GM18907 (cell line): ENCODE results near the gene GRWD1.

Experiments used
- ATAC-seq: cut with Tn5 transposase; IDR thresholded peaks from one replicate; pipeline ENCODE4 v1.9.1; 2021; ENCODE audit warnings: mild to moderate bottlenecking, moderate library complexity; ENCODE audit not compliant: unreplicated experiment

Gene GRWD1

DNA sequence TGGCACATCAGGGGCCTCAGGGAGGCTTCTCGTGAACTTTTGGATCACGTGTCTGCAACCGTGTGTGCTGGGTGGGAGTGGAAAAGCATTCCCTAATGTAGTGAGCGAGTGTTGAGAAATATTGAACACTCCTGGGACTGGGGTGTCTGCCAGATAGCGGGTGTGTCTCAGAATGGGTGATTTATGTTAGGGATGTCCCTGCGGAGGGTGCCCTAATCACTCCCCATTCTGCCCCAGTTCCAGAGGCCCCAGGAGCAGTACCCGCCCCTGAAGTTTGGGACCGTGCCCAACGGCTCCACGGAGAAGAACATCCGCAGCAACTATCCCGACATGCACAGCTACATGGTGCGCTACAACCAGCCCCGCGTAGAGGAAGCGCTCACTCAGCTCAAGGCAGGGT is 24.2 kb upstream of the GRWD1 start:
- ATAC-seq, result no peak

- no peak for ATAC-seq
Measured at GRCh38 chr19:48424694-48425219, 21.0 kb upstream of the GRWD1 start.

GRCh38 chr19:48428670-48429069 is 17.1 kb upstream of the GRWD1 start:
- no peak for ATAC-seq

DNA sequence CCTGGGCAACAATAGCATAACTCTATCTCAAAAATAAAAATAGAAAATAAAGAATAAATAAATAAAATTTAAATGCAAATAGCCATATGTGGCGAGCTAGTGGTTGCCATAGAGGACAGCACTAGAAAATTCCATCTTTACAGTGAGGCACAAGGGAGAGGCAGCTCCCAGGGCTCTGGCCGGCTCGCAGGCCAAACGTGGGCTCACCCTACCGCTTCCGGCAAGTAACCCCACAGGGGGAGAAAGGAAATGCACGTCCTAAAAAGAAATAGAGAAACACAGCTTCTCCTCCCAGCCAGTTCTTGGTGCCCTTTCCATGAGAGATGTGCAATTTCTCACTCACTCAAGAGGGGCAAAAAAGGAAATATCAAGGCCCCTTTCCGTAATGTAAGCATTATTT is 12.4 kb upstream of the GRWD1 start:
- ATAC-seq, result no peak

DNA sequence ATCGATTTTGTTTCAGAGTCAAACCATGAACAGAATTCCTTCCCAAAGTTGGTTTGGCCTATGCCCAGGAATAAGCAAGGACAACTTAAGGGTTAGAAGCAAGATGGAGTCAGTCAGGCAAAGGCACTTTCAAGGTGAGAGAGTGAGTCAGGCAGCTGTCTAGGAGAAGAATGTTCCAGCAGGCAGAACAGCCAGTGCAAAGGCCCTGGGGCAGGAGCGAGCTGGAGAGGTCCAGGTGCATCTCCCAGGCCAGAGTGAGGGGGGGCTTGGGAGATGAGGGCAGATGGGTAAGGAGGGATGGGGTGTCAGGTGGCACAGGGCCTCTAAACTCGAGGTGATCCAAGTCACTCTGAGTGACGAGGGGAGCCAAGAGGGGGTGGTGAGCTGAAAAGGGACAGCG is 9.2 kb upstream of the GRWD1 start:
- ATAC-seq, result no peak

- no peak for ATAC-seq
Measured at GRCh38 chr19:48441360-48442050, 4.3 kb upstream of the GRWD1 start.

GRCh38 chr19:48442116-48443035 is 3.4 kb upstream of the GRWD1 start:
- ATAC-seq, result no peak

GRCh38 chr19:48443256-48443655 is 2.5 kb upstream of the GRWD1 start:
- no peak for ATAC-seq

GRCh38 chr19:48443731-48444128 is 2.1 kb upstream of the GRWD1 start:
- no peak for ATAC-seq

GRCh38 chr19:48444129-48444935 is 1.5 kb upstream of the GRWD1 start:
- no peak for ATAC-seq

GRCh38 chr19:48444936-48445200 is 915 bp upstream of the GRWD1 start:
- no peak for ATAC-seq

DNA sequence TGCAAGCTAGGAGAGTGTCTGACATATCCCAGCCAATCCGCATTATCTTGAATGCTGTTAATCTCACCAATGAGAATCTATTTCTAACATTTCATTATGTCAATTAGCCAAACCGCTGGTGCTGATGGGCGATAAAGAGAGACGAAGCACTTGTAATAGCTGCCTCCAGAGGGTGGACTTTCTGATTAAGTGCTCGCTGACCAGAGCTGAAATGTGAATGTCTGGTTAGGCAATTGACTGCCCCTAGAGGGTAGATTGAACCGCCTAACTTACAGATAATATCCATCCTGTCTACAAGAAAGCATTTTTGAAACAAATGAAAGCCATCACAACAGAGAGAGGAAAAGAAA is 552 bp upstream of the GRWD1 start:
- peak; percentile 28 for ATAC-seq

DNA sequence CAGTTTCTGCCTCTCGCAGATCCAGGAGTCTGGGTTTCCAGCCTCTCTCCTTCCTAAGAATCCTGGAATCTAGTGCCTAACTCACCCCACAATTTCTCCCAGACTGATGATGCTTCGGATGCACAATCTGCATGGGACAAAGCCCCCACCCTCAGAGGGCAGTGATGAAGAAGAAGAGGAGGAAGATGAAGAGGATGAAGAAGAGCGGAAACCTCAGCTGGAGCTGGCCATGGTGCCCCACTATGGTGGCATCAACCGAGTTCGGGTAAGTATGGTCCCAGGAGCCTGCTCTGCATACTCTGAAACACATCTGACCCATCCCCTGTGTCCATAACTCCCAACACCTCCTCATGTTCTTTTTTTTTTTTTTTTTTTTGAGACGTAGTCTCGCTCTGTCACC is 796 bp downstream of the GRWD1 start:
- no peak for ATAC-seq

DNA sequence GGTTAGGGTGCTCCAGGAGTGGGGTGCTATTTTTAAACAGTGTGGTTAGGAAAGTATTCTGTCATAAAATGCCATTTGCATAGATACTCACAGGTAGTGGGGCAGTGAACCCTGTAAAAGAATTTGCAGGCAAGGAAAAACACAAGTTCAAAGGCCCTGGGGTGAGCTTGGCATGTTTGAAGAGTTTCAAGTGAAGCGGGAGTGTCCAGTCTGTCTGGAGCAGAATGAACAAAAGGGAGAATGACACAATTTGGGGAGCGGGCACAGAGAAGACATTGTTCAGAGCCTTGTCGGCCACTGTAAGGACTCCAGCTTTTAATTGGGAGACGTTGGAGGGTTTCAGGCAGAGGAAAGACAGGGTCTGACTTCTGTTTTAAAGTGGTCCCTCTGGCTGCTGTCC is 2.8 kb downstream of the GRWD1 start:
- no peak for ATAC-seq

DNA sequence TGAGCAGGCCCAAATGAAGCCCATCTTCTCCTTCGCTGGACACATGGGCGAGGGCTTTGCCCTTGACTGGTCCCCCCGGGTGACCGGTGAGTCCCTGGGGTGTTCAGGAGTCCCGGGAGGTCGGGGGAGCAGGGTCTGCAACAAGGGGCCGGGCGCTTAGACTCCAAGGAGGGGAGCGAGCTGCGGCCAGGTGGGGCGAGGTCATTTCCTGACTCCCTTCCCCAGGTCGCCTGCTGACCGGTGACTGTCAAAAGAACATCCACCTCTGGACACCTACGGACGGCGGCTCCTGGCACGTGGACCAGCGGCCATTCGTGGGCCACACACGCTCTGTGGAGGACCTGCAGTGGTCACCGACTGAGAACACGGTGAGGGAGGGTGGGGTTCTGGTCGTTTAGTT is 4.7 kb downstream of the GRWD1 start:
- ATAC-seq, result no peak

DNA sequence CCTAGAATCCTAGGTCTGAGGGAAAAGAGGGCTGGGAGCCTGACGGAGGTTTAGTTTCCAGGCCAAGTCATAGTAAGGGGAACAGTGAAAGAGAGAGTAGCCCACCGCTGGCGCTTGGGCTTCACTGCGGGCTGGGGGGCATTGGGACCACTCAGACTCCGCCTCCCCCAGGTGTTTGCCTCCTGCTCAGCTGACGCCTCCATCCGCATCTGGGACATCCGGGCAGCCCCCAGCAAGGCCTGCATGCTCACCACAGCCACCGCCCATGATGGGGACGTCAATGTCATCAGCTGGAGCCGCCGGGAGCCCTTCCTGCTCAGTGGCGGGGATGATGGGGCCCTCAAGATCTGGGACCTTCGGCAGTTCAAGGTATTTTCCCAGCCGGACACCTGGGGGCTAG is 5.1 kb downstream of the GRWD1 start:
- no peak for ATAC-seq

GRCh38 chr19:48451624-48452023 is 5.8 kb downstream of the GRWD1 start:
- ATAC-seq, result no peak

DNA sequence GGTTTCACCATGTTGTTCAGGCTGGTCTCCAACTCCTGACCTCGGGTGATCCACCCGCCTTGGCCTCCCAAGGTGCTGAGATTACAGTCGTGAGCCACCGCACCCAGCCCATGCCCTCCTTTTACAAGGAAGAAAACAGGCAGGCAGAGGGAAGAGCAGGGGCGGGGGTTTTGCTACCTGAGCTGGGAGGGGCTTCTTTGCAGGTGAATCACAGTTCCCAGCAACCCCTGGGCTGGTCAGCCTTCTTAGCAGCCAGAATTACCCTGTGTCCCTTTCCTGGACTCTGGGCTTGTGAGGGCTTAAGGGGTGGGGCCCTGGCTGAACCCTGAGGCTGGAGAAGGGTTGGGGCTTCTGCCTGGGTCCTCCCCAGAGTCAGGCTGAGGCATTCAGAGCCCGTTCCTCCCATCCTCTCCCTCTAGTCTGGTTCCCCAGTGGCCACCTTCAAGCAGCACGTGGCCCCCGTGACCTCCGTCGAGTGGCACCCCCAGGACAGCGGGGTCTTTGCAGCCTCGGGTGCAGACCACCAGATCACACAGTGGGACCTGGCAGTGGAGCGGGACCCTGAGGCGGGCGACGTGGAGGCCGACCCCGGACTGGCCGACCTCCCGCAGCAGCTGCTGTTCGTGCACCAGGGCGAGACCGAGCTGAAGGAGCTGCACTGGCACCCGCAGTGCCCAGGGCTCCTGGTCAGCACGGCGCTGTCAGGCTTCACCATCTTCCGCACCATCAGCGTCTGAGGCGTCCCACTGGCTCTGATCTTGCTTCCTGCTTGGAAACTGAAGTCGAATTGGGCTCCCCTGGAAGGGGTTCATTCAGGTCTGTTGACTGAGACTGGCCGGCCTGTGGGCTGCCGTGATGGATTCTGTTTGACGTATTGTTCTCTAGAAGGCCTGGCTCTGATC is 6.8 kb downstream of the GRWD1 start:
- ATAC-seq, result no peak

DNA sequence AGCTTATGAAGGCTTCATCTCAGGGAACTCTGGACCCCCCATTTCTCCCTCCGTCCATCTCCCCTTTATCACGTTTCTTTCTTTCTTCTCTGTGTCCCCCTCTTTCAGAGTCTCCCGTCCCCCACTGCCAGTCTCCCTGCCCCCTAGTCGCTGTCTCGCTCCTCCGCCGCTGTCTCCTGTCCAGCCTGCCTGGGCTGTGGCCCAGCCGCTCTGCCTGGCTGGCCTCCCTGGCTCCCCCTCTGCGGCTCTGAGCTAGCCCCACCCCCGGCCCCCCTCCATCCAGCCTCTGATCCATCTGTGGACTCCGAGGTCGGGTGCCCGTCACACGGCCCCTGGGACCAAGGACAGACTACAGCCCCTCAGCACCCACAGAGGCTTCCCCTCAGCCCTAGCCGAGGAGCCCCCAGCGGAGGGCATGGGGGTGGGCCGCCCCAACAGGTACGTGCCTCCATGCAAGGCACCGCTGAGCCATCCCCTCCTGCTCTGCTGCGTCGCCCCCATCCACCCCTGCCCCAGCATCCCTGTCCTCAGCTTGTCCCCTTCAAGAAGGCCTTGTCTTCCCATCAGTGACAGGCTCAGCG is 8.5 kb downstream of the GRWD1 start:
- no peak for ATAC-seq

DNA sequence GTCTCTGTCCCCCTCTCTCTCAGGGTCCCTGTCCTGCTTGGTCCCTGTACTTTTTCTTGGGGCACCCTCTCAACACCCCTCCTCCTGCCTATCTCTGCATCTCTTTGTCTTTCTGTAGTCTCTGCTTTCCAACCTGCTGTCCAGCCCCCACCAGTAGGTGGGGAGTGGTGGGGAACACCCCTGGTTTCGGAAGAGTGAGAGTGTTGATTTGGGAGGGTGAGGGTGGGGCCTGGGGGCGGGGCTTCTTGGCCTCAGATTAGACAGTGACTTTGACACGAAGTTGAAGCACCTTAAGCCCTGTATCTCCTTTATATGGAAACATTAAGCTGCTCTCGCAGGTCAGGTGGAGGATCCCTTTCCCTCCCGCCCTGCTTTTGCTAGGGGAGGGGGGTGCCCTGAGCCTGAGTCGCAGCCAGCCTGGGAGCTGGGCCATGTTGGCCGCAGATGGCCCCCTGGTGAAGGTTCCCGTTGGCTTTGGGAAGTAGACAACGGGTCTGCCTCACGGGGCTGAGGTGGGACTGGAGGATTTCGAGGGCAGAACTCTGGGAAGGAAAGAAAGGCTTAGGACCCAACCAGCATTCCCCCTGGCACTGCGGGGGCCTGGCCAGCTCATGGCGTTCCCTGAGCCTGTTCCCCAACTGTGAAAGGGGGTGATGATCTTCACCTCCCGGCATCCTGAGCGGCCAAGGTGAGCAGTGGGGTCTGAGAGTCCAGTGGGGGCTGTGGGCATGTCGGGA is 9.6 kb downstream of the GRWD1 start, which contains the start of gene KCNJ14:
KCNJ14 (plus strand) TSS at position 404 of the 737 bp plus-strand sequence. CDS start 6,151 bp downstream, outside the sequence.
- ATAC-seq, result no peak
